HG02571 (cell line): Measurements from ENCODE around the gene CHD6.

Experiments
- ATAC-seq: cut with Tn5 transposase; IDR thresholded peaks from one replicate; pipeline ENCODE4 v1.9.1; 2021; ENCODE audit warnings: mild to moderate bottlenecking, moderate library complexity; ENCODE audit not compliant: unreplicated experiment

Gene CHD6

DNA sequence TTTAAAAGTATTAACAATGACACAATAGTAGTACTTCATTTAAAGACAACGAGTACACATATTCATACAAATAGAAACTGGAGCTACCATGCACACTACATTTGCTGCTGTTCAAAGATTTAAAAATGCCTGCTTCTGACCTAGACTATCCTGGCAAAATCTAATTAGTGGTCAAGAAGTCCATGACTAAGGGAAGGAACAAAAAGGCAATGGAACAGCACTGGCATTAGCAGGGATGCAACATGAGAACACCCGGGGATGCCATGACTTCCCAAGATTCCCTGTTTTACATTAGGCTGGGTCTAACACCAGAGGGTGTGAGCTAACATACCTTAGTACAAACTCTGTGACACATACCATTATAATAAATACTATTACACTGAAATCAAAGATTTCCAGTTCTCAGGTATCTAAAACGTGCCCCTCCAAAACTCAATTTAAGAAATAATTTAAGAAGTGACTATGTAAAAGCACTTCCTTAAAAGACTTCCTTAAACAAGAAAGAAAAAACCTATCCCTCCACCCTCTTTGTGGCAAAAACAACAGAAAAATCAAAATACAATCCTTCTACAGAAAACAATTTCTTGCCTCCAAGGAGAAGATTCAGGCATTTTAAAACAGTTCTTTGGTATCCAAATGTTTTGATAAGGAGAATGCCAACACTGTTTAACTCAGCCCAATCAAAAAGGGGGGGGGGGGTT lies 25.5 kb downstream of the CHD6 start:
- ATAC-seq = no peak

- no peak for ATAC-seq
Observed at GRCh38 chr20:41587956-41588355, 30.2 kb downstream of the CHD6 start.

- ATAC-seq = no peak
Observed at GRCh38 chr20:41587523-41587922, 30.7 kb downstream of the CHD6 start.

- no peak for ATAC-seq
Observed at GRCh38 chr20:41586772-41587171, 31.4 kb downstream of the CHD6 start.

DNA sequence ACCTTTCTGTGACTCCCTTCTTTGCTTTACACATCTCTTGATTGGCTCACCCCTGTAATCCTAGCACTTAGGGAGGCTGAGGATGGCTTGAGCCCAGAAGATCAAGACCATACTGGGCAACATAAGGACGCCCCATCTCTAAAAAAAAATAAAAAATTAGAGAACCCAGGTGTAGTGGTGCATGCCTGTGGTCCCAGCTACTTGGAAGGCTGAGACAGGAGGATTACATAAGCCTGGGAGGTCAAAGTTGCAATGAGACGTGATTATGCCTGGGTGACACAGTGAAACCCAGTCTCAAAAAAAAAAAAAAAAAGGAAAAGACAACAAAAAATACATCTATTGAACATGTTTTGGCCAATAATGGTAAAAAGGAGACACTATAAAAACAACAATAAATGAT lies 37.8 kb downstream of the CHD6 start:
- no peak for ATAC-seq

DNA sequence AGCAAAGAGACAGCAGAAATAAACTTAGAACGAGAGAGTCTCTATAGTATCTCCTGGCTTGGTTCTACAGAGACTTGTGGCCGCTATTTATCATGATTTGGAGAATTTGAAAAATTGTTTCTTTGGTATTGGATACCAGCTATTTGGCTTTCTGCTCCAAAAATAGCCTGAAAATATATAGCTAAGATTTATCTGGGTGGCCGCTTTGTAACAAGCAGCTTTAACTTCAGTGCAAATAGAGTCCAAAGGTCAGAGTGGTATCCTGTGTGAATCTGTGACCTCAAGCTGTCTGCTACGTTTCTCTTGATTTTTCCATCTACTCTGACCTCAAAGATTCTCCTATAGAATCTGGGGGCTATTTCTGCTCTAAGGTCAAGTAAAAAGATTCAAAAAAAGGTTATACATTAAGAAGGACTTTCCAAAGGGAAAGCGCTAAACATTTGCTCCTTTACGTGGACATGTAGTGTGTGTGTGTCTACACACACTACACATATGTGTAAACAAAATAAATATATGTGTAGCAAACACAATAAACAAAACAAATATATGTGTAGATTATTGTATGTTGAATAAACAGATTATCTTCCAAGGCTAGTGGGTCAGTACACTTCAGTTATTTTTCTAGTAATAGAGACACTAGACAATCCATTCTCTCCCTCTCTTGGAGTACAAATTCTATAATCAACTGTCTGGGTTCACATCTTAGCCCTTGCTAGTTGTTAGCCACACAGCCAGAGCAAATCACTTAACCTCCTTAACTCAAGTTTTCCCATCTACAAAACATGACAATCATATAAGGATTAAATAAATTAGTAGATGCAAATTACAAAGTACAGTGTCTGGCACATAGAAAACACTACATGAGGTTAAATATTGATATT lies 40.8 kb downstream of the CHD6 start:
- no peak for ATAC-seq

DNA sequence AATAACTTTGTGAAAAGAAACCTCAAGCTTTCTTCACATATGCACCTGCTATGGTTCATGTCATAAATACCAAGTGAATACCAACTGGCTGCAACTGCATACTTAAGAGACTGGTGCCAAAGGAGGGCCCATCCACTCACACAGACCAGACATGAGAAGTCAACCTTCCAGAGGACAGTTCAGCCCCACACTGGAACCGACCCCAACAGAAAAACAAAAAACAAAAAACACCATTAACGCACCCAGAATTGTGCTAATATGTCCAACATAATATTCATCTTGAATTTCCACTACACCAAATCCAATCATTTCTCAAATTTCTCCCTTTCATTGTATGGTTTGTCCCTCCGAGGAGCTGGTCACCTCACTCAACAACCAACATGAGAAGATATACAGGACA lies 42.8 kb downstream of the CHD6 start:
- ATAC-seq = no peak

GRCh38 chr20:41574802-41575389 lies 43.3 kb downstream of the CHD6 start:
- ATAC-seq = no peak

DNA sequence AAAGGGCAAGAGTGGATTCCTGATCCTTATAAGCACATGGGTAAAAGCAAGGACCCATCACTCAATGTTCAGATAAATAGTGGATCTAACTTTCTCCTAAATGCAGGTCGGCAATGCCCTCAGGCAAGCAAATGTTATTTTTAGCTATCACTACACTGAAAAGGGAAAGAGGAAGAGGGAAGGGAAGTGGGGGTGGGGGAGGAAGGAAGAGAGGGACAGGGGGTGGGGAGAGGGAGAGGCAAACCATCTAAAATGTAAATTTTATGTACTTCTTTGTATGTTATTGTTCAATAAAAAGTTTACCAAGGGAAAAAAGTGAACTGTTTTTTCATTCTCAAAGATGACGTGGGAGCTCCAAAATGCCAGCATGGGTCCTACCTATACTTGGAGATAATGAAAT lies 44.2 kb downstream of the CHD6 start:
- ATAC-seq = no peak

GRCh38 chr20:41572010-41572572 lies 46.1 kb downstream of the CHD6 start:
- ATAC-seq = no peak

GRCh38 chr20:41571006-41571405 lies 47.2 kb downstream of the CHD6 start:
- ATAC-seq = no peak

DNA sequence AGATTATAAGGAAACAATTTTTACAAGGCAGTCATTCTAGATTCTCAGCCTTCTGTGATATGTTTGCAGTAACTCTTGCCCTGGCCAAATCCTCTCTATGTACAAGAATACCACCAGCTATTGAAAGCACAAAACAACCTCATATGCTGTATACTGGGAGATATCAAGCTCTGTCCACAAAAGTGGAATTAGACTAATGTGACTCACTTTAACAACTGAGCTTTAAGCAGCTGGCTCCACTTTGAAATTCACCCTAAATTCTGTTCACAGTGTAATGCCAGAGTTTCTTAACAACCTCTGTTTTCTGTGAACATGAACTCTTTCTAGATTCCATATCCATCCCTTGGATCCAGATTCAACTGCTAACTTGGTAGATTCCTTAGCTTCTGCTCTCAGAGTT lies 47.6 kb downstream of the CHD6 start:
- no peak for ATAC-seq

DNA sequence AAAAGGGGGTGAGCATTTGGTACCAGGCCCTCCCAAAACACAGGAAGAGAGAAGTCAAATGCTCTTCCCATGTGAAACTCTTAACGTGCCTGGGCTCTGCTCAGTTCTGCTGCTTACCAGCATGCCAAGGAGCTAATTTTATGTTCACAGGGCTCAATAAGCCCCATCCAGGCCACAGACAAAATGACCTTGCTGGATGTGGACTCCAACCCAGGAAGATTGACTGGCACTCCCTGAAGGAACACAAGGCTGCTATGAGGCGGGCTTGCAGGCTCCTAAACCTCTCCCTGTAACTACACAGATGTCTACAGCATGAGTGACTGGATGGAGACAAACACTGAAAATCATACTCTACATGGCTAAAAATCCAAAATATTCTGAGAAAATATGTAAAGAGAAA lies 50.6 kb downstream of the CHD6 start:
- ATAC-seq = no peak

DNA sequence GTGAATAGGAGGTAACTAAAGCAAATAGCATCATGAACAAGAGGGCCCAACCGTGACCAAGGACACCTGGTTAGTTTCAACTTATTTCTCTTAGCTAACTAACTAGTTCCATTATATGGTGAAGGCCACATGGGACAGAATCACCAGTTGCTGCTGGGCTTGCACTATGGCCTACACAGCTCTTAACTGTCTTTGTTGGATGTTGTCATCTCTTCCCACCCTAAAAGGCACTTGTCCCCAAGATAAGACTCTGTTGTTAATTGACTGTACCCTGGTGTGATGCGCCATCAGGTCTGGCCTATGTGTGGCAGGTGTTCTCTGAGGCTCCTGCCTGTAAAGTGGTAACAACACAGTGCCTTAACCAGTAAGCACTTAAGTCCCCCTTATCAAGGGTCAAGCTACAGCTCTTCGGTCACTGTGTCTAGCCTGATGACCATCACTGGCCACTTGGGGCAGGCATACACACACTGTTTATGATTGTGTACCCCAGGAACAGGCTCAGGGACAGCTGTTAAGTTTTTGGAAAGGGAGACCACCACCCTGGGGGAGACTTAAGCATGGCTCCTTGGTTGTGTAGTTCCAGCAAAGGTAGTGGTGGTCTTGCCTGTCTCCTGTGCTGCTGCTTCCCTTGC lies 51.2 kb downstream of the CHD6 start:
- ATAC-seq = no peak

- ATAC-seq = no peak
Observed at GRCh38 chr20:41563087-41563486, 55.1 kb downstream of the CHD6 start.

GRCh38 chr20:41560970-41561369 lies 57.2 kb downstream of the CHD6 start:
- no peak for ATAC-seq

DNA sequence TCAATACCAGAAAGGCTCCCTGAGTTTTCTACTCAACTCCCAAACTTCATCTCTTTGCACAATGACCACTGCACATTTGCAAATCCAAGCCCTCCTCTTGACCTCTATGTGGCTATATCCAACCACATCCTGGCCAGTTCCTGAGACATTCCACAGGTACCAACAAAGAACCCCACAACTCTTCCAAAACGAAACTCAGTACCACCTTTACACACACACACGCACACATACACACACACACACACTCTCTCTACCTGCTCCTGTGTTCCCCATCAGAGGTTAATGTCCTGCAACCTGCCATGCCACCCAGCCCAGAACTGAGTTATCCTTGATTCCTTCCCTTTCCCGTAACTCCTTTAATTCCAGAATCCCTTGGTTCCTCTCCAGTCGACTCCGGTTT lies 58.5 kb downstream of the CHD6 start:
- ATAC-seq = no peak

DNA sequence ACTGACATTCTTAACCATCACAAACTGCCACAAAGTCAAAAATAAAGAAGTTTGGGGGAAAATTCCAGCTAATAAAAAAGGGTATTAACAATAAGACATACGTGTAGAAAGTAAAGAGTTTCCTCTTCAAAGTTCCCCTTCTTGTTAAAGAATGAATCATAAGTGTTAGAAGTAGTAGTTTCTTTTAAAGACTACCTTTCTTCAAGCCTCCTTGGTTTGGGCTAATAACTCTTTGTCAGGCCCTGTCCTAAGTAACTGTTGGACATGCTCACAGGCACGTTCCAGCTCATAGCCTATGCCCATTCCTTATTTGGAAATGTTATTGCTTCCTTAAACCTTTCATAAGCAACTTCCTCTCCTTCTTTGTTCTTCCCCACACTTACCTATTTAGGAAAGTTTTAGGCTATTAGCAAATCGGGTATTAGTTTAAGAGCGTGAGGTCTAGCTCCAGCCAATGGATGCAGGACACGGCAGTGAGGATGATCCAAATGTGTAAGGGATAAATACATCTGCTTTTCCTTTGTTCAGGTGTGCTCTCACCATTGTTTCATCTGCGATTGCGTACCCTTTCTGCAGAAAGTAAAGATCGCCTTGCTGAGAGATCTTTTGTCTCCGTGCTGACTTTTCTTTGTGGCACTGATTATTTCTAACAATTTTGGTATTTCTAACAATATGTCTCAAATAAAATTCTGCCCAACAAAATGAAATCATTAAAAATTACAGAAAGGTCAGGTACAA lies 64.9 kb downstream of the CHD6 start:
- no peak for ATAC-seq

- no peak for ATAC-seq
Observed at GRCh38 chr20:41552295-41553068, 65.7 kb downstream of the CHD6 start.
